Measurements from ENCODE around the gene PKHD1.

GRCh38 chr6:51777618-51778017 is 309.8 kb downstream of the PKHD1 start:
- TF ChIP-seq POLR2A (IDR thresholded peaks at IDR 0.05; ENCODE audit: low read length), result no peak
- TF ChIP-seq GATA1 (IDR thresholded peaks at IDR 0.05; ENCODE audit: low read depth, low read length), result no peak
